ENCODE measurements around the gene PPCS. TPM values are rescaled to one million over a fixed set of nuclear protein-coding genes. Genes with fewer than 3 reads are reported as not detected.
A peak's percentile ranks its signal among the peaks of the same experiment; 100 is the strongest.
"Not testable (repeated sequence)": the region's sequence is repeated elsewhere in the genome, so short reads cannot be mapped to it uniquely, and the experiment has no call there.

The PPCS gene
- polyA plus RNA-seq, 3 donors from 2014 or later, result 119 to 175 (median 129) TPM

- Mint-ChIP-seq H3K9me3 (no peaks in the 10 kb centered on the region), H3K4me1 (peaks cover 27 to 43% of the 10 kb centered on the region in 2 donors), H3K36me3 (peaks cover 19 to 30% (median 20%) of the 10 kb centered on the region in 3 donors), H3K4me3 (peak within 1 kb of the TSS; percentile 89 to 92 (median 90)), H3K27me3 (ENCODE audit: low read depth in 3 of 3) (peaks cover 9 to 17% (median 13%) of the 10 kb centered on the region in 3 donors), H3K27ac (peak within 1 kb of the TSS; percentile 84 to 97 (median 94))
- peak; percentile 98 to 99 (median 98) for DNase-seq
Measured at GRCh38 chr1:42462828-42463763, 6.8 kb downstream of the PPCS start, which contains the start of gene CCDC30. Gene CCDC30, plus strand, starts transcription at chr1:42463286. Its CDS starts 17,266 bp downstream, at chr1:42480552.

- DNase-seq, result no peak
- H3K4me3 Mint-ChIP-seq, result peak overlapping the region; percentile 89 to 92 (median 90)
- peaks cover 24 to 35% of the 10 kb centered on the region in 2 donors for H3K4me1 Mint-ChIP-seq
- H3K36me3 Mint-ChIP-seq, result peaks cover 17 to 28% (median 21%) of the 10 kb centered on the region in 3 donors
- peaks cover 9 to 15% (median 13%) of the 10 kb centered on the region in 3 donors for H3K27me3 Mint-ChIP-seq (ENCODE audit: low read depth in 3 of 3)
- no peaks in the 10 kb centered on the region for H3K9me3 Mint-ChIP-seq
- peak overlapping the region; percentile 84 to 97 (median 94) for H3K27ac Mint-ChIP-seq
Measured at GRCh38 chr1:42463921-42464320, 7.6 kb downstream of the PPCS start.

DNA sequence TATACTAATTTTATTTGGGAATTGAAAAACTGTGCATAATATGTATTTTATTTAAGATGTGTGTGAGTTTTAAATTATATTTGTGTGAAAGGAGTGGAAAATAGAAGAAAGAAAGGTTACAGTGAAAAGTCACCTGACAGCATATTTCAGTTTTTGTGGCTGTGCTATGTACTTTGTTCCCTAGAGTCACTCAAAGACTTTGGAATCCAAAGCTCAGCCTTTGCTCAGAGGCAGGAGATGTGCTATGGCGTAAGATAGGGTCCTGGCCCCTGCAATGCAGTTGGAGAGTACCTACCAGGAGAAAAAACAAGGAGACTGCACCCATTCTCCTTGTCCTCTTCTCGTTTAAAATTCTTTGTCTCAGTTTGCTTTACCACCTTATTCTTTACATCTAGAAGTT, 9.7 kb downstream of the PPCS start:
- DNase-seq, result no peak
- peaks cover 23 to 24% of the 10 kb centered on the region in 2 donors for H3K4me1 Mint-ChIP-seq
- H3K27ac Mint-ChIP-seq, result no peak overlapping the region
- H3K36me3 Mint-ChIP-seq, result peaks cover 9 to 17% (median 17%) of the 10 kb centered on the region in 3 donors
- H3K4me3 Mint-ChIP-seq, result no peak overlapping the region
- no peaks in the 10 kb centered on the region for H3K9me3 Mint-ChIP-seq
- H3K27me3 Mint-ChIP-seq (ENCODE audit: low read depth in 3 of 3), result peaks cover 9 to 17% (median 13%) of the 10 kb centered on the region in 3 donors

- Mint-ChIP-seq H3K4me3 (no peak overlapping the region), H3K9me3 (no peaks in the 10 kb centered on the region), H3K27me3 (ENCODE audit: low read depth in 3 of 3) (peaks cover 0 to 2% (median 0%) of the 10 kb centered on the region in 3 donors), H3K27ac (no peak overlapping the region), H3K4me1 (no peaks in the 10 kb centered on the region), H3K36me3 (peaks cover 11 to 23% (median 16%) of the 10 kb centered on the region in 3 donors)
- DNase-seq, result no peak
Measured at GRCh38 chr1:42469727-42470126, 13.4 kb downstream of the PPCS start.

DNA sequence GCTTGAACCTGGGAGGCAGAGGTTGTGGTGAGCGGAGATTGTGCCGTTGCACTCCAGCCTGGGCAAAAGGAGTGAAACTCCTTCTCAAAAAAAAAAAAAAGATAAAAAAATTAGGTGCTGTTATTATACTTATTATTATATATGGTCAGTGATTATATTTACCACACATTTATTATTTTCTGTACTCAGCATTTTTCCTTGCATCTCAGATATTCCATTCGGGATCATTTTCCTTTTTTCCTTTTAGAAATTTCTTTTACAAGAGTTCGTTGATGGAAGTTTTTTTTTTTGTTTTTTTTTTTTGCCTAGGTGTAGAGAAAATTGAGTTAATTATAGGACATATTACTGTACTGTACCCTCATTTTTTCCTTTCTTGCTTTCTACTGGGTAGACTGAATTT, 20.3 kb downstream of the PPCS start:
- H3K27me3 Mint-ChIP-seq (ENCODE audit: low read depth in 3 of 3), result peaks cover 0 to 1% (median 0%) of the 10 kb centered on the region in 3 donors
- peaks cover 3 to 11% (median 6%) of the 10 kb centered on the region in 3 donors for H3K36me3 Mint-ChIP-seq
- H3K4me3 Mint-ChIP-seq, result no peak overlapping the region

DNA sequence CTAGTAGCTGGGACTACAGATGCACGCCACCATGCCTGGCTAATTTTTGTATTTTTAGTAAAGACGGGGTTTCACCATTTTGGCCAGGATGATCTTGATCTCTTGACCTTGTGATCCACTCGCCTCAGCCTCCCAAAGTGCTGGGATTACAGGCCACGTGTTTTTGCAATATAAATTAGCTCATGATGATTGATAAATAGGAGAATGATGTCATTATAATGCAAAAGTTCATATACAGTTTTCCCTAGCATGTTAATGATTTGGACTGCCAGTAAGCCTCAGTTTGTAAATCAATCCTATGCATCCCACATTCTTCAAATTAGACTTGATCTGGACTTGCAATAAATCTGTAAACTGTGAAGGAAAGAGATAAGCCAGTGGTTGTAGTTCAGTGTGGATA, 21.0 kb downstream of the PPCS start:
- not testable (repeated sequence) for H3K4me3 Mint-ChIP-seq; H3K9me3 Mint-ChIP-seq; H3K27ac Mint-ChIP-seq; H3K4me1 Mint-ChIP-seq; H3K27me3 Mint-ChIP-seq (ENCODE audit: low read depth in 3 of 3); DNase-seq
- peaks cover 4 to 11% (median 9%) of the 10 kb centered on the region in 3 donors for H3K36me3 Mint-ChIP-seq

More for the DNA sequence above, 20.3 kb downstream of the PPCS start:
- DNase-seq, result no peak
- Mint-ChIP-seq H3K27ac (no peak overlapping the region), H3K9me3 (no peaks in the 10 kb centered on the region), H3K4me1 (no peaks in the 10 kb centered on the region)

DNA sequence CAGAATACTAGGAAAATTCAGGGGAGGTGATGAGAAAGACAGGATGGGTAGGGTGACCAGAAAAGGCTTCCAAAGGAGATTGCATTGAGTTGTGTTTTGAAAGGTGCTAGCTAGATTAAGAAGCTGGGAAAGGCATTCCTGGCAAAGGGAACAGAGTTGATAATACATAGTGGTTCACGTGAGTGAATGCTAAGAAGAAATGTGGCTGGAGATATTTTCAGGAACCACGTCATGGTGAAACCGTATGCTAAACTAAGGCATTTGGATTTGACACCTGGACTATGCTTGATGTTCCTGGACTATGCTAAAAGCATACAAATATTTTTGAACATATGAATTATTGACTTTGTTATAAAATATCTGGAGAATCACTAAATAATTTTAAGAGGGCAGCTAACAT, 21.4 kb downstream of the PPCS start:
- no peak for DNase-seq
- H3K27ac Mint-ChIP-seq, result peak overlapping the region in 1 of 6 donors; percentile 10
- H3K9me3 Mint-ChIP-seq, result no peaks in the 10 kb centered on the region
- H3K27me3 Mint-ChIP-seq (ENCODE audit: low read depth in 3 of 3), result peaks cover 0 to 1% (median 0%) of the 10 kb centered on the region in 3 donors
- H3K4me3 Mint-ChIP-seq, result no peak overlapping the region
- no peaks in the 10 kb centered on the region for H3K4me1 Mint-ChIP-seq
- peaks cover 8 to 15% (median 13%) of the 10 kb centered on the region in 3 donors for H3K36me3 Mint-ChIP-seq

DNA sequence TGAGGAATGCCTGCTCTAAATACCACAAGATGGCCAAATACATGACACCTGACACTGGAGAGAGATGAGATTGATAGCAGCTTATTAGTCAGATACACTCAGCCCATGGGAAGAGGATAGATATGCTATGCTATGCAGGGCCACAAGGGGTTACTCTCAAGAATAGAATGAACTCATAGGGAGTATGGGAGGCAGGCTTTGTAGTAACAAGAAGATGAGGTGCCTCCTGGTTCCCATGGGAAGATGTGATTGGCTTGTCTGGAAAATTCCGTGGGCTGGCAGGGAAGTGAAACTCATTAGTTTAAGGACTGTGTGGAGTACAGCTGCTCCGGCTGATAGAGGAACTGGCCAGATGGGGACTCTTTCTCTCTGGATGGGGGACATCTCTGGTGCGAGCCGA, 23.3 kb downstream of the PPCS start:
- H3K36me3 Mint-ChIP-seq, result peaks cover 12 to 14% (median 13%) of the 10 kb centered on the region in 3 donors
- peaks cover 0 to 1% (median 0%) of the 10 kb centered on the region in 3 donors for H3K27me3 Mint-ChIP-seq (ENCODE audit: low read depth in 3 of 3)
- no peak overlapping the region for H3K27ac Mint-ChIP-seq
- H3K4me3 Mint-ChIP-seq, result no peak overlapping the region
- H3K9me3 Mint-ChIP-seq, result no peaks in the 10 kb centered on the region
- no peaks in the 10 kb centered on the region for H3K4me1 Mint-ChIP-seq
- no peak for DNase-seq

DNA sequence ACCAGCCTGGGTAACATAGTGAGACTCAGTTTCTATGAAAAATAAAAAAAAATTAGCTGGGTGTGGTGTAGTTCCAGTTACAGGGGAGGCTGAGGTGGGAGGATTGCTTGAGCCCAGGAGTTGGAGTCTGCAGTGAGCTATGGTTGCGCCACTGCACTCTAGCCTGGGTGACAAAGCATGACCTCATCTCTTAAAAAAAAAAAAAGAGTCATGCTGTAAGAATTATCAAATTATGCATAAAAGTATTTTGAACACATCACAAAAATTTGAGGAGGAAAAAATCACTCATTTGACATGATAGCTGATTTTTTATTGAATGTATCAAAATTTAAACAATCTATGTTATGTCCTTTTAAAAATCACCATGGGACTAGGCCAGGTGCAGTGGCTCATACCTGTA, 24.6 kb downstream of the PPCS start:
- no peaks in the 10 kb centered on the region for H3K4me1 Mint-ChIP-seq
- peaks cover 0 to 1% (median 0%) of the 10 kb centered on the region in 3 donors for H3K27me3 Mint-ChIP-seq (ENCODE audit: low read depth in 3 of 3)
- DNase-seq, result no peak
- no peaks in the 10 kb centered on the region for H3K9me3 Mint-ChIP-seq
- no peak overlapping the region for H3K4me3 Mint-ChIP-seq
- peaks cover 12 to 17% (median 13%) of the 10 kb centered on the region in 3 donors for H3K36me3 Mint-ChIP-seq
- no peak overlapping the region for H3K27ac Mint-ChIP-seq

DNA sequence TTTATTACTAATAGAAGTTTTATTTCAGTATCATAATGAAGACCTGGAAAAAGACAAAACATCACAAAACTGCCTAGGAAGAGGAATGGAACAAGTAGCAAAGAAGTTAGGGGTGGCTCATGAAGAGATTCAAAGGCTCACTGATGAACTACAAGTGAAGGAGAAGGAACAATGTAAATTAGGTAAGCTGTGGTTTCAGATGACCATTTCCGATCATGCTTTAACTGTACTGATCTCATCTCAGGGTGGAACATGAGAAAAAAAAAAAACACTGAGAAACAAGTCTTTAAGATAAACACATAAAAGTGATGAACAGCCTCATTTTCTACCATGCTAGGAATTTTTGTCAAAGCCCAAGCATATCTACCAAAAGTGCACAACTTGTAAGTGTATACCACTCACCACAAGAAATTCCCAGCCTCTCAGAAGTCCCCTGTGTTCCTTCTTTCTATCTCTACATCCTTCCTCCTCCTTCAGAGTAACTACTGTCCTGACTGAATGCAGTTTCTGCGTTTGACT, 26.4 kb downstream of the PPCS start:
- H3K4me1 Mint-ChIP-seq, result no peaks in the 10 kb centered on the region
- H3K27me3 Mint-ChIP-seq (ENCODE audit: low read depth in 3 of 3), result peaks cover 0 to 1% (median 0%) of the 10 kb centered on the region in 3 donors
- no peak overlapping the region for H3K27ac Mint-ChIP-seq
- H3K9me3 Mint-ChIP-seq, result no peaks in the 10 kb centered on the region
- peaks cover 12 to 23% (median 21%) of the 10 kb centered on the region in 3 donors for H3K36me3 Mint-ChIP-seq
- no peak for DNase-seq
- H3K4me3 Mint-ChIP-seq, result no peak overlapping the region

- no peaks in the 10 kb centered on the region for H3K9me3 Mint-ChIP-seq
- peaks cover 0 to 1% (median 0%) of the 10 kb centered on the region in 3 donors for H3K27me3 Mint-ChIP-seq (ENCODE audit: low read depth in 3 of 3)
- peaks cover 12 to 24% (median 23%) of the 10 kb centered on the region in 3 donors for H3K36me3 Mint-ChIP-seq
- no peak for DNase-seq
- no peaks in the 10 kb centered on the region for H3K4me1 Mint-ChIP-seq
- H3K27ac Mint-ChIP-seq, result no peak overlapping the region
- H3K4me3 Mint-ChIP-seq, result no peak overlapping the region
Measured at GRCh38 chr1:42484382-42484781, 28.0 kb downstream of the PPCS start.

- Mint-ChIP-seq H3K27me3 (ENCODE audit: low read depth in 3 of 3) (no peaks in the 10 kb centered on the region), H3K4me1 (no peaks in the 10 kb centered on the region)
Measured at GRCh38 chr1:42490237-42490636, 33.9 kb downstream of the PPCS start.

DNA sequence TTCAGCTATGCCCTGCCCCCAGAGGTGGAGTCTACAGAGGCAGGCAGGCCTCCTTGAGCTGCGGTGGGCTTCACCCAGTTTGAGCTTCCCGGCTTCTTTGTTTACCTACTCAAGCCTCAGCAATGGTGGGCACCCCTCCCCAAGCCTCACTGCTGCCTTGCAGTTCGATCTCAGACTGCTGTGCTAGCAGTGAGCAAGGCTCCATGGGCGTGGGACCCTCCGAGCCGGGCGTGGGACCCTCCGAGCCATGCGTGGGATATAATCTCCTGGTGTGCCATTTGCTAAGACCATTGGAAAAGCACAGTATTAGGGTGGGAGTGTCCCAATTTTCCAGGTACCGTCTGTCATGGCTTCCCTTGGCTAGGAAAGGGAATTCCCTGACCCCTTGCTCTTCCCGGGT, 45.7 kb downstream of the PPCS start:
- H3K4me1 Mint-ChIP-seq; H3K4me3 Mint-ChIP-seq; H3K27me3 Mint-ChIP-seq (ENCODE audit: low read depth in 3 of 3); DNase-seq; H3K27ac Mint-ChIP-seq: not testable (repeated sequence)
- H3K36me3 Mint-ChIP-seq, result peaks cover 39 to 63% (median 62%) of the 10 kb centered on the region in 3 donors
- peaks cover 15 to 46% (median 40%) of the 10 kb centered on the region in 6 donors for H3K9me3 Mint-ChIP-seq

More at GRCh38 chr1:42490237-42490636, 33.9 kb downstream of the PPCS start:
- Mint-ChIP-seq H3K9me3 (peaks cover 0 to 5% (median 0%) of the 10 kb centered on the region in 6 donors), H3K36me3 (peaks cover 13 to 32% (median 31%) of the 10 kb centered on the region in 3 donors), H3K4me3 (no peak overlapping the region), H3K27ac (no peak overlapping the region)
- no peak for DNase-seq
